Fibroblast of skin of left biceps (primary cell): ENCODE measurements around the gene RINT1.

Experiments
- DNase-seq, 2 experiments: peaks; one replicate each; pipeline ENCODE4 v3.0.0-alpha.2; 2013; ENCODE audit warnings: low read depth in 2 of 2

RINT1 gene

DNA sequence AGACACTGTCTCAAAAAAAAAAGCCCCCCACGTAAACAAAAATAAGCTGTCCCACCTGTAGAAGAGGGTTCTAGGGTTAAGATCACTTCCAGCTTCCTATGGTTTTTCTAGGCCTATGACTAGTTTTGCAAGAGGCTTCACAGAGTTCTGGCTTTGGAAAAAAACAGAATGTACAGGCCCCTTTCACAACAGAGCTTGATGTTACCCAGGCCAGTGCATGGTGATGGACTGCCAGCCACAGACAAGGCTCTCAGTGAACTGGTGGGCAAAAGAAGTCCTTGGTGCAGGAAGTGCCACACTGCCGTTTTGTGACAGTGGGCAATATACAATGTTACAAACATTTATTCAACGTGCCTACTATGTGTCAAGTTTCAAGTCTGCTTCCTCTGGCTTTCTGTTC is 67.5 kb downstream of the RINT1 start:
- no peak for DNase-seq

- no peak for DNase-seq
Observed at GRCh38 chr7:105600720-105601550, 68.9 kb downstream of the RINT1 start.

DNA sequence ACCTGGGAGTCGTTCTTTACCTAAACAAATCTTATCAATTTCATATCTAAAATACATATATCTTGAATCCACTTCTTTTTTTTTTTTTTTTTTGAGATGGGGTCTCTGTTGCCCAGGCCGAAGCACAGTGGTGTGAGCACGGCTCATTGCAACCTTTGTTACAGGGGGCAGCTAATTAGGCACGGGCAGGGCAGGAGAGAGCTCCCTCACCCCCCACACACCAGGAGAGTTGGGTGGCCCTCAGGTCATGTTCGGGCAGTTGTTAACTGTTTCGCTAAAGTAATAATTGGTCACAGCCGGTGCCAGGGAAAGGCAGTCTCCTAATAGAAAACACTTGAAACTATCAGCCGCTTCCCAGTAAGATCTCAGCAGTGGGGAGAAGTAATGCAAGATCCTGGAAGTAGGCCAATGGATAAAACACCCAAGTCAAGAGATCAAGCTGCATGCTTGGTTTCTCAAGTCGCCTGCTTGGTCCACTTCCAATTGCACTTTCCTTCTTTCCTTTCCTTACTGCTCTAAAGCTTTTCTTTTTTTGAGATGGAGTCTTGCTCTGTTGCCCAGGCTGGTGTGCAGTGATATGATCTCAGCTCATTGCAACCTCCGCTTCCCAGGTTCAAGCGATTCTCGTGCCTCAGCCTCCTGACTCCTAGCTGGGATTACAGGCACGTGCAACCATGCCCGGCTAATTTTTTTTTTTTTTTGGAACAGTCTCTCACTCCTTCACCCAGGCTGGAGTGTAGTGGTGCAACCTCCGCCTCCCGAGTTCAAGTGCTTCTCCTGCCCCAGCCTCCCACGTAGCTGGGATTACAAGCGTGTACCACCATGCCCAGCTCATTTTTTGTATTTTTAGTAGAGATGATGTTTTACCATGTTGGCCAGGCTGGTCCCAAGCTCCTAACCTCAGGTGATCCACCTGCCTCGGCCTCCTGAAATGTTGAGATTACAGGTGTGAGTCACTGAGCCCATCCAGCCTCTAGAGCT is 70.6 kb downstream of the RINT1 start:
- no peak for DNase-seq

- no peak for DNase-seq
Observed at GRCh38 chr7:105610165-105610930, 78.3 kb downstream of the RINT1 start.

DNA sequence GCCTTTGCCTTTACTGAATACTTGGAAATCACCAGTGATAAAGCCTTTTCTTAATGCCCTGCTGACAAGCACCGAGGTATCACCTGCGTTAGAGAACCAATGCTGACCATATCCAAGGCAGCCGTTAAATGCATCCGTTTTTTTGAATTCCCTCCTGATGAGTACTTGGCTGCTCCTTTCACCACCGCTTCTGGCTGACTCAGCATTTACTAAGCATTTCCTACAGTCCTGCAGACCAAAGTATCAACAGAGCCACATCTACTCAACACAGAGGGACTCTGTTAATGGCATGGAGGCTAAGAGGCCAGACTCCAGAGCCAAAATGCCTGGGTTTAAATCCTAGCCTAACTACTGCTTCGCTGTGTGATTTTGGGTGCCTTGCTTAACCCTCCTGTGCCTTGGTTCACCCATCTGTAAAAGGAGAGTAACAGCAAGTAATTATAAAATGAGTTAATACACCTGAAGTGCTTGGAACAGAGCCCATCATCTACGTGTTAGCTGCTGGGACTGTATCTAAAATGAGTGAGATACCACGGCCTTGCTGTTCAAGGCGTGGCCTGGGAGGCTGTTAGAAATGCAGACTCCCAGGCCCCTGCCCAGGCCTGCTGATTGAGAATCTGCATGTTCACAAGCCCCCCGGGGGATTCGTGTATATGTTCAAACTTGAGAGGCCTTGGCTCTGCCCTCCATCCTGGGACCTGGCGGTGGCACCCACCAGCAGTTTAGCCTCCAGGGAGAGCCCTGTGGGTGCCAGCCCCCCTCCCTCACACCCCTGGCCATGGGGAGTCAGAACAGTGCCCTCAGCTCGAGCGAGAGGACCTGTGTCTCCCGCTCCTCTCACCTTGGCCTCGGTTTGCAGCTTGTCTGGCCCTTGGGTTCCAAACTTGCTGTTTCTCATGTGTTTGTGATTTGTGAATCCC is 80.1 kb downstream of the RINT1 start:
- no peak for DNase-seq

GRCh38 chr7:105612806-105613205 is 80.8 kb downstream of the RINT1 start:
- DNase-seq, result no peak

DNA sequence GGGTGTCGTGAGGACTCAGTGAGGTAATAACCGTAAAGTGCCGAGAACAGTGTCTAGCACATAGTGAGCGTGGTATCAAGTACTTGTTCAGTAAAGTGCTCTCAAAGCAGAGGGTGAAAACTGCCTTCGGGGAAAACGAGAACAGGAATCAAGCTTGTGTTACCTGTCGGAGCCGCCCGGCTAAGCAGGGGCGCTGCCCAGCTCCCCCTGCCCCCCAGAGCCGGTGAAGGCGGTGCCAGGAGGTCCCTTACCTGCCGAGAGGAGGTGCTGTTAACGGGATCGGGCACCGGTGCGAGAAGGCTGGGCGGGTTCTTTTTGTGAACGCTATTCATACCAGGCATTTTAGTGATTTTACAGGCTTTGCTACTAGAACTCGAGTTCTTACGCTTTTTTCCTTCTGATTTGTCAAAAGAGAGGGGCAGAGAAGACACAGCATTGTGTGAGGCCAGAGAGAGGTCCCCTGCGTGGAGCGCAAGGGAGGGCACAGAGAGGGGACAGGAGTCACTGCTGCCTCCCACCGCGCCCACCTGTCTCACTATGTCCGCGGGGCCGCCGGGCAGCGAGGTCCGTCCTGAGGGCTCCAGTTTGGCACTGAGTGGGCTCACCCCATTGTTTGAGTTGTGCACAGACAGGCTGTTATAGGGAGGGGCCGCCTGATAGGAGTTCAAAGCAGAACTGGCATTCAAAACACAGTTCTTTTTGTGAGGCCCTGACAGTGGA is 81.8 kb downstream of the RINT1 start:
- no peak for DNase-seq

- no peak for DNase-seq
Observed at GRCh38 chr7:105614341-105614840, 82.4 kb downstream of the RINT1 start.
